SKM-1 treated with dmso at 0.1 percent for 144 hours (cell line): ENCODE data around the gene TMC2.
"Not testable (repeated sequence)": the region's sequence is repeated elsewhere in the genome, so short reads cannot be mapped to it uniquely, and the experiment has no call there.

Source experiments
- DNase-seq: peaks from one replicate; lab custom pipeline; 2025; ENCODE audit not compliant: unreplicated experiment; lab: John Stamatoyannopoulos, UW

The TMC2 gene

DNA sequence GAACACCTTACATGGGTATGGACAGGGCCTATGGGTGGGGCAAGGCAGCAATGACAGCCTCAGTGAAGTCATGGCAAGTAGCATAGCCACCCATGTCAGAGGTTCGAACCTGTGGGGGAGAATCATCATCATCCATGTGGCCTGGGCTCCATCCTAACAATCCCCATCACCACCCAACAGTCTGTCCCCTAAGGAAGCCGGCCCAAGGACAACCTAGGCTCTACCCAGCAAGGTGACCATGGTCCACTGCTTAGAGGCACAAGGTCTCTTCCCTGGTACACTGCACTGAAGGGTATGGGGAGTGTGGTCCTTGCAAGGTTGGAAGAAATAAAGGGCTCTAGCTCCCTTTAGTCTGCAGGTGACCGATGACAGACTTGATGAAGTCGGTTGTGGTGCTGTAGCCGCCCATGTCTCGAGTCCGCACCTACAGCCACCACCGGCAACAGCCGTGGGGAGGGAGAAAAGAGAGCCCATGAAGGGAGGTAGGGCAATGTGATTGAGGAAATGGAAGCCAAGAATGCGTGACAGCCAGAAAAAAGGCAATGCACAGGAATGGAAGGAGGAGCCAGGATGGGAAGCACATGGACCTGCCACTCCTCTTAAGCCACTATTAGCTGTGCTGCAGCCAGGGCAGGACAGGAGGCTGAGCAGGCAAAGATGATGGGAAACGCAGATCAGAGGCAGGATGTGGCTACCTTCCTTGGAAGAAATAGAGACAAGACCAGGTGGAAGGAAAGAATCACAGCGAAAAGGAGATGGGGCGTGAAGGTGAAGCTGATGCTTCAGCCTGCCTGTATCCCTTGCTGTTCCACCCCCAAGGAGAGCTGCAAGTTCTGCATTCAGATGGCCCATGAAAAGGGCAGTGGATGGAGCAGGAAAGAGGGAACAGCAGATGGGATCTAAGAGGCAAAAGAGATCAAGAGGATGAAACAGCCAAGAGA is 122.3 kb downstream of the TMC2 start:
- DNase-seq = no peak

DNA sequence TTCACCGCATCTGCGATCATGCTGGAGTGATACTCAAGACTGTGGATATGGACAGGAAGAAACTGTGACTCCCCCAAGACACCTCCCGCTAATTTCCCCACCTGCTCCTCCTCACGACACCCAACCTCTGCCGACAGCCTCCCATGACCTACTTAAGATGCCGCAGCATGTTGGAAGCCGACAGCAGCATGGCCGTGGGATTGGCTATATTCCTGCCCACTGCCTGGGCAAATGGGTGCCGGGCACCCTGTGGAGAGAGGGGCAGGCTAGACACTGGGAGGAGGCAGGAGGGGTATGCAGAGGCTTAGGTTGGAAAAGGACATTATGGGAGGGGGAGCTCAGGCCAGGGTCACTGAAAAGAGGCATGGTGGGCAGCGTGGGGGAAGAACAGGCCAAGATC is 123.2 kb downstream of the TMC2 start:
- DNase-seq = no peak

DNA sequence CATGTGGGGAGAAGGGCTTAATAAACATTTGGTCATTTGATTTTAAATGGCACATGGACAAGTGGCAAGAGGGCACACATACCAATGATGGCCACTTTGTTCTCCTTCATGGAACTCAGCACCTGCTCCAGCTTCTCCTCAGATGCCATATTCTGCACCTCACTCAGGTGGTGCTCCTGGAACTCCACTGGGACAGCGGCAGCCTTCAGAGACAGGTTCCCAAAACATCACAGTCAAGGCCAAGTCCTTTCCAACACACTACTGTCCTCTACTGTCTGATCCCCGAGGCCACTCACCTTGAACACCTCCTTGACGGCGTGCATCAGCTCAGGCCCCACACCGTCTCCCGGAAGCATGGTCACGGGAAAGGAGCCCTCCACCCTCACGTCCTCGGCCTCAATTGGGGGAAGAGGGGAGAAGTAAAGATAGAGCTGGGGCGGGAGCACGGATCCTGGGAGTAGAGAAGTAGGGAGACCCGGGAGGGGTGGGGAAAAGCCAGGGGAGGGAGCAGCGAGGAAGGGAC is 127.1 kb downstream of the TMC2 start:
- no peak for DNase-seq

DNA sequence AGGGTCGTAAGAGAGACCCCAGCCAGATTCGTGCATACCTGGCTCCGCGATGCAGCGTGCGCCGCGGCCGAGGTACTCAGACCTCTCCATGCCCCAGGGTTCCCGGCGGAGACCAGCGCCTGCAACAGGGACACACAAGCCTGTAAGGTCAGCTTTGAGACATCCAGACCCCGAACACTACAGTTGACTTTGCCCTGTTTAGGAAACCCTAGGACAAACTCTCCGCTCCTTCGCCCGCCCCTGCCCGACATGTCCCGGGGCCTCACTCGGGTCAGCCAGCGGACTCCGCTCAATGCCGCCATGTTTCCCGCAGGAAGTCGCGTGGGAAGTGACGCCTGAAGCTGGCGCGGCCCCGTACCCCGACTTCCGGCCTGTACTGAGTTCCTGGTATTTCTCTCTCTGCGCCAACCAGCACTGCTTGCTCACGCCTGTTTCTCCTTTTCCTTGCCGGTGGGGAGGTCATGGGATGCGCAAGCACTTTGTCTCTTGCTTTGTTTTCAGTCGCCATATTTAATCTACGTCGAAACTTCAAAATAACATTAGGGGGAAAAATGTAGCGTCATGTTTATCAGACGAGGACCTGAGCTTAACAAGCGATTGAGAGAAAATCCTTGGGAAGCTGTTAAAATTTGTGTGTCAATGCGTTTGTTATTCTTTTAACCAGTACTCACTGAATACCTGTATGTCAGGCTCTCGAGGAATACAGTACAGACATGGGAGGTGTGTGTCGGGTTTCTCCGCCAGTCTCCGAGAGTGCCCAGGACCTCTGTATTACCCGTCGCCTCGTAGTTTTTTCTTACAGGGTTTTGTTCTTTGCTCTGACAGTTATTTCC is 127.7 kb downstream of the TMC2 start, which contains the start of gene IDH3B:
Gene IDH3B (minus strand): TSS at position 330 of the 833 bp plus-strand sequence. CDS start 28 bp downstream, at position 302.
- DNase-seq = peak; percentile 76

DNA sequence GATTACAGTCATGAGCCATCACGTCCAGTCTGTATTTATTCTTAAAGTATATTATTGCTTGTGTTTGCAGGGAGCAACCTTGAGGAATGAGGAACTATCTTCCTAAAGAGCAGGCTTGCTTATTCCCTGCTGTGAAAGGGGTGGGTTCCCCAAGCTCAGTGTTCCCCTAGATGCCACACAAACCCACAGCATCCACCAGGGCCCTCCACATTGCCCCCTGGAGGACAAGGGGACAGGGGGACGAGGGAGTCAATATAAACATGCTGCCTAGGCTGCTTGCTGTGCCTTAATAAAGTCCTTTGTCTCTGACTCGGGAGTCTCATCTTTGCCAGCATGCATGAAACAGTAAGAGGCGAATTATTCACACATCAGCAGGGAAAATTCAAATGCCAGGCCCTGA is 135.6 kb downstream of the TMC2 start:
- no peak for DNase-seq

DNA sequence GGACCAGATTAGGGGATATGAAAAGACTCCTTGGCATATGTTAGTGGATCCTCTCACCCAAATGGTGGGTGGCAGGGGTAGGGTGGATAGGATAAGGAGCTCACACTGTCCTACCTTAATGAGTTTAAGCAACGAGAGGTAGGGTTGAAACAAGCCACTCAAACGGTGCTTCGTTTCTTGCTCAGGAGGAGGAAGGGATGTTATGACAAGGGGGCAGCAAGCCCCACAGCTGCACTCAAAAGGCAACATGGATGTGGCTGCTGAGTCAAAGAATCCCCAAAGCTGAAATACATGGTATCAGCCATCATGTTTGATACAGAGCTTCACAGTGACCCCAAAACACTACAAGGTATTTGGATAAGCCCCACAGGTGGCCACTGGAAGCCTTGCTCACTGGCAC is 136.1 kb downstream of the TMC2 start:
- no peak for DNase-seq

DNA sequence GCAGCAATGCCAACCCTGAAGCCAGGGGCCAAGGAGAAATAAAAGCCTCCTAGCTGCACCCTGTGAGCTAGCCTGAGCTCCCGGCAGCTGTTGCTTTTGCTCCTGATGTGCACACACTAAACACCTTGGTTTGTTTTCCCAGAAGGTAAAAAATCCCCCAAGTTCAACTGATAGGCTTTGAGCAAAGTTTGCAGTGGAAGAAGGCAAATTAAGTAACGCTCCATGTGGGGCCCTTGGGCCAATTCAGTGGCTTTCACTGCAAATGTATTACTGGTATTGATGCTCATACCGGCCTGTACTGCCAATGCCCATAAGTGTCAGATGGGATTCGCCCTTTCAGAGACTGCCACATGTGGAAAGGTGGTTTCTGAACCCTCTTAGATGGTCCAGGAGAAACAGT is 137.1 kb downstream of the TMC2 start:
- no peak for DNase-seq

DNA sequence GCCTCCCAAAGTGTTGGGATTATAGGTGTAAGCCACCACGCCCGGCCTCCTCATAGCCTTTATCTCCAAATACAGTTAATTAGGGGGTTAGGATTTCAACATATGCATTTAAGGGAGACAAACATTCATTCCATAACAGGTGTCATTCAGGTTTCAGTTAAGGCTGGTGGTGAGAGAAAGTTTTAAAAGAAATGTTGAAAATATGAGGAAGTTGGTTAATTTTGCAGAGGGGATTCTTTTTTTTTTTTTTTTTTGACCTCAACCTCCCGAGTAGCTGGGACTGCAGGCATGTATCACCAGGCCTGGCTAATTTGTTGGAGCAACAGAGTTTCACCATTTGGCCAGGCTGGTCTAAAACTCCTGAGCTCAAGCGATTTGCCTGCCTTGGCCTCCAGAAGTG is 143.7 kb downstream of the TMC2 start:
- DNase-seq = no peak

DNA sequence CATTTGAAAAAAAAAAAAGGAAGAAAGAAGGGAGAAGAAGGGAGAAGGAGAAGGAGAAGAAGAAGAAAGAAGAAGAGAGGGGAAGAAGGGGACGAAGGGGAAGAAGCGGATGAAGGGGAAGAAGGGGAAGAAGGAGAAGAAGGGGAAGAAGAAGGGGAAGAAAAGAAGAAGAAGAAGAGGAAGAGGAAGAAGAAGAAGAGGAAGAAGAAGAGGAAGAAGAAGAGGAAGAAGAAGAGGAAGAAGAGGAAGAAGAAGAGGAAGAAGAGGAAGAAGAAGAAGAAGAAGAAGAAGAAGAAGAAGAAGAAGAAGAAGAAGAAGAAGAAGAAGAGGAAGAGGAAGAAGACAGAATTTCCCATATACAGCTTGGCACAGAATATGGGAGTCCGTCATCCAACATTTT is 145.7 kb downstream of the TMC2 start:
- DNase-seq = not testable (repeated sequence)

DNA sequence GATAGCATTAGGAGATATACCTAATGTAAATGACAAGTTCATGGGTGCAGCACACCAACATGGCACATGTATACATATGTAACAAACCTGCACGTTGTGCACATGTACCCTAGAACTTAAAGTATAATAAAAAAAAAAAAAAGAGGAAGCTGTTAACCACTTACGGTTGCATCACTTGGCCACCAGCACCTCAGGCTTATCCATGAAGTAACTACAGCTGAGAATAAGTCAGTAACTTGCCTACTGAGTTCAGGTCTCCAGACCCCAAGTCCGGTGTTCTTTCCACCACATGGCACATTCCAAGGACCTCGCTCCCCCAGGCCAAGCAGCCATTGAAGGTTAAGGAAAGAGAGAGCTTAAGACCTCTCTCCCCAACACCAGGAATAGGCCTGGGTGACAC is 148.4 kb downstream of the TMC2 start:
- peak; percentile 69 for DNase-seq

DNA sequence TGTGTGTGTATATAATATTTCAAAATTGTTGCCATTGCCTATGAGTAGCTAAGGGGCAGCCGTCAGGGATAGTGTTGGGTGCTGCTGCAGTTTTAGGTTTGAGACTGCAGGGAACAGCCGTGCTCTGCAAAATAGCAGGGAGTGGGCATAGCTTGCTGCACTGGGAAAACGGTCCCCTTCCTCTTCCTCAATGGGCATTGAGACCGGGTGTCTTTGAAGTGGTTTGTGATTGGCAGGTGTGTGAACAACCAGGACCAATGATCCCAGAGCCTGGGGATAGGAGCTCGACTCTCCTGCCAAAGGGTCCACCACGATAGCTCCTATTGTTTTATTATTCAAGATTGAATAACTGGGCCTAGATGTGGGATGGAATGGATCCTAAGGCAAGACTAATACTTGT is 151.1 kb downstream of the TMC2 start:
- DNase-seq = no peak

DNA sequence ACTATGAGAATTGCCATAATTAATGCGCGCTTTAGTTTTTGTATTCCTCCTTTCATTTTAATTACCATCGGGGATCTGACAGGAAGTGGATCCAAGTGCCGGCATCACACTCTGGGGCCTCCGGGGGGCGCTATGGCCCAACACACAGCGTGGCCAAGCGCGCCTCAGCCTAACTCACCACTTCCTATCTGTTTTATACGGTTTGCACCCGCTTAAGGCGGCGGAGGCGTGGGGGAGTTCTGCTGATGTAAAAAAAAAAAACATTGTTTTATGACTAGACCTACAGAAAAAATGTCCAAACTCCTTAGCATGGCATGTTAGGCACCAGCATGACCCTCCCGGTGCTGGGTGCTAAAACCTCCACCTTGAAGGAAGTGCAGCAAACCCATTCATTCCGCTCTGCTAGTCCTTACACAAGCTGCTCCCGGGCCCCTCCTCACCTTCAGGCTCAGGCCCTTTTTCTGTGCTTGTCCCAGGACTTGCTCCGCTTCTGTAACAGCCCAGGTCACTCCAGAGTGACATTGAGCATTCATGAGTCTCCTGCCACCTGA is 151.7 kb downstream of the TMC2 start:
- DNase-seq = no peak

DNA sequence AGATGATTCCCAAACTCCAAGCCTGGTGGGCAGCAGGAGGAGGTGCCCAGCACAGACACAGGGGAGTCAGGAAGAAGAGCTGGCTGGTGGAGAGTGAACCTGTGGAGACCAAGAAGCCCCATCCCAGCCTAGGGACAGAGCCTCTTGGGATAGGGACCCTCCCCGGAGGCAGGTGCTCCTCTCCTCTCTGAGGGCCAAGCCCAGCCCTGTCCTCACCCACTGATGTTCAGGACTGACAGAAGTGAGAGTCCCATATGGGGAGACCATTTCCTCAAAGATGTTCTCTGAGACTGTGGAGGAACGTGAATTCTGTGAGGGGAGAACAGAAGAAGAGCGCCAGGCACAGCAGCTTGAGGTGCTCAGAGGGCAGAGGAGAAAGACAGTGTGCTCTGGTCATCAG is 153.8 kb downstream of the TMC2 start:
- DNase-seq = no peak

DNA sequence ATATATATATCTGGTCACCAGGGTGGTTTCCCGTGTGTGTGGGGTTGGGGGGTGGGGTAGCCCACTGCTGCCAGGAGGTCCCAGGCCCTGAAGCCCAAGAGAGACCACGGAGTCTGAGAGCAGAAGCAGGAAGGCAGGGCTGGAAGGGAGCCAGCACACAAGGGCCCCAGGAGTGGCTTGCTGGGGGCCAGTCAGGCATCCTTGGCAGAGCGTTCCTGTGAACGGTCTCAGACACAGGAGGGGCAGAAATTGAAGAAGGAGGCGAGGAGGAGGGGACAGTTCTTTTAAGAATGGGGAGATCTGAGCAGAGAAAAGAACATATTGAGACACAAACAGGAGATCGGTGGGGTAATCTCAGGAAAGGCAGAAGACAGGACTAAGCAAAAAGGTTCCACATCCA is 154.3 kb downstream of the TMC2 start:
- DNase-seq = no peak

DNA sequence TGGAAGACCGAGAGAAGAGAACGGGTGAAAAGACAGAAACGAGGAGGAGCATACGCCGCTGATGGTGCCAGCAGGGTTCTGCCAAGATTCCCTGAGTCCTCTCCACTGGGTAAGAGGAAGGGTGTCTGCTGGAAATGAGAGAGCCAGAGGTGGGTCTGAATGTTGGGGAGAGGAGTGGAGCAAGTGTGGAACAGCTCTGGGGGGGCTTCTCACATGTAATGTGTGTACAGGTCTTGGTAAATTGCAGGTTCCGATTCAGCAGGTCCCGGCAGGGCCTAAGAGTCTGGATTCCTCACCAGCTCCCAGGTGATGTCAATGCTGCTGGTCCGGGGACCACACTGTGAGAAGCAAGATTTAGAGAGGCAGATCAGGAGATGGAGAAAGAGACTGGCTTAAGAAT is 154.8 kb downstream of the TMC2 start:
- DNase-seq = no peak
